WERI-Rb-1 (cell line): ENCODE measurements around the gene IFT74.

Source experiments
- DNase-seq: peaks from one replicate; pipeline ENCODE4 v3.0.0-alpha.2; 2020
- H3K27ac ChIP-seq: fragments of 250-450 bp; sonication (Bioruptor Pico); 2 replicates; pipeline ENCODE4 v1.5.1; 2020; ENCODE audit warnings: mild to moderate bottlenecking, moderate library complexity
- H3K27me3 ChIP-seq: fragments of 250-450 bp; sonication (Bioruptor Pico); 2 replicates; pipeline ENCODE4 v1.5.1; 2021; ENCODE audit warnings: mild to moderate bottlenecking, low read depth, moderate library complexity; ENCODE audit not compliant: insufficient read depth, severe bottlenecking
- H3K36me3 ChIP-seq: fragments of 250-450 bp; sonication (Bioruptor Pico); 2 replicates; pipeline ENCODE4 v1.5.1; 2020; ENCODE audit warnings: mild to moderate bottlenecking, moderate library complexity
- H3K4me3 ChIP-seq: 2 replicates; pipeline ENCODE4 v1.5.1; 2011; ENCODE audit warnings: low read depth, mild to moderate bottlenecking, control low read depth, low read length
- H3K9me3 ChIP-seq: fragments of 250-450 bp; sonication (Bioruptor Pico); 2 replicates; pipeline ENCODE4 v1.5.1; 2021; ENCODE audit warnings: mild to moderate bottlenecking, moderate library complexity; ENCODE audit not compliant: severe bottlenecking
- CTCF ChIP-seq: IDR thresholded peaks from 2 replicates; pipeline ENCODE4 v1.5.1; 2011; ENCODE audit warnings: low read depth, mild to moderate bottlenecking, control low read depth, inconsistent platforms, low read length

The IFT74 gene

DNA sequence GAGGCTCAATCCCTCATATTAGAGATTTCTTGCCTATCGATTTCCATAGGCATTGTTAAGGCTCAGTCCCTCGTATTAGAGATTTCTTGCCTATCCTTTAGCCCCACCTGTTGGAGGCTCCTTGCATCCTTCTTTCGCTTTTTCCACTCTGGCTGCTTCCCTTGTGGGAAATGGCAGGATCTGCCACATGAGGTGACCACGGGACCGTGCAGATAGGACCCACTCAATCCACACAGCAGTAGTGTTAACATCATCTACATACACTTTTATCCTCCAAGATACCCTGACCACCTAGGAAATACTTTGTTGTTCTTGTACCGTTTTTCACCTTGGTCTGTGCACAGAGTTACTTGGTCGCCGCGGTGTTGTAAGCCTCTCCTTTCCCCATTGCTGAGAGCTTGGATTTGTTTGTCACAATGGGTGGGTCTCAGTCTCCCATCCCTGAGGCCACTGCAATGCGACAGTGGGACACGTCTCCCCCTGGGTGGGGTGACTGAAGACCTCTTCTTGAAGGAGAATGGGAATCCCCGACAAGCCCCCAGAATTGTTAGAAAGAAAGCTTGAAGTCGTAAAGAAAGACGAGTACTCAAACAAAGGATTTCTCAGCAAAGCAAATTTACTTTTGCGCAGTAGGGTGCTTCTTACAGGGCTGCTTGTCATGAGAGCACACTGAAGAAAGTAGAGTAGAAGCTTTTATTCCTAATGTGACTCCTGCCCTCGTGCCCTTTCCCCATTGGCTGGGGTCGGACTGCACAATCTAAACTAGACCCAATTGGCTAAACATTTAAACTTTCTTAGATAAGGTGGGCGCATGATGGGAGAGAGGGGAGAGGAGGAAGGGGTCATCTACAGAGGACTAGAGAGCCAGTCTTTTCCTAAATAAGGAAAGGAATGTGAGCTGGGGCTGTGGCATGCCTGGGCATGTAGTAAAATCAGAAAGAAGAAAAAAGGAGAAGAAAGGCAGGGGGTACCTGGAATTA lies 19.8 kb downstream of the IFT74 start:
- 0 out of 2 replicates have a peak overlapping the region, but pooled peaks have one; percentile 6 for H3K27ac ChIP-seq
- H3K27me3 ChIP-seq, result no peaks in the 10 kb centered on the region
- no peaks in the 10 kb centered on the region for H3K36me3 ChIP-seq
- no peaks in the 10 kb centered on the region for H3K9me3 ChIP-seq
- peak; percentile 58 for DNase-seq
- no peak overlapping the region for H3K4me3 ChIP-seq
- TF ChIP-seq CTCF, result peak; percentile 70

- H3K27me3 ChIP-seq, result no peaks in the 10 kb centered on the region
- no peaks in the 10 kb centered on the region for H3K9me3 ChIP-seq
- no peak for TF ChIP-seq CTCF
- H3K36me3 ChIP-seq, result peaks cover 10% of the 10 kb centered on the region
- no peak overlapping the region for H3K4me3 ChIP-seq
- no peak overlapping the region for H3K27ac ChIP-seq
- DNase-seq, result no peak
Measured at GRCh38 chr9:26983340-26983739, 27.1 kb downstream of the IFT74 start.

GRCh38 chr9:26995810-26996209 lies 39.6 kb downstream of the IFT74 start:
- no peak for TF ChIP-seq CTCF
- Histone ChIP-seq H3K9me3 (no peaks in the 10 kb centered on the region), H3K36me3 (no peaks in the 10 kb centered on the region), H3K27me3 (no peaks in the 10 kb centered on the region), H3K27ac (no peak overlapping the region), H3K4me3 (no peak overlapping the region)
- no peak for DNase-seq

DNA sequence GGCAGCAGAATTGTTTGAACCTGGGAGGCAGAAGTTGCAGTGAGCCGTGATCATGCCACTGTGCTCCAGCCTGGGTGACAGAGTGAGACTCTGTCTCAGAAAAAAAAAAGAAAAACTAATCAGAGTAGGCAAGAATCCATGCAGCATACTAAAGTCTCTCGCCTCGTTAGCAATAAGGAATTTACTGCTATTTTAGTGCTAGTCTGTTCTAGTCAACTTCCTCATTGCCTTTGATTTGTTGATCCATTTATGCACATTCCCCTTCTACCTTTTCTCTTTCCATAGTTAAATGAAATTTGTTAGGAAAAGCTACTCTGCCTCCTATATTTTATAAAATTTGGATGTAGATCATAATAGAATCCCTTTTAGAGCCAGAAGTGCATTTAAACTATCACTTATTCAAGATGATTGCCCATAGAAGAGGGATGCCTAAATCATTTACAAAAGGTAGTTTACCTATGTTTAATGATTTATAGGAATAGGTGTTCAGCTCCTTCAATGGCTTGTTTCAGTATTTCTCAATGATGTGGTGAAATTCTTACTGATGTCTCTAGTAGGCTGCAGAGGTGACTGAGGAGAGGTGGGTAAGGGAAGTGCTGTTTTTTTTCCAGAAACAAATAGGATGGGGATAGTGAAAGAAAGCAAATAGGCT lies 47.3 kb downstream of the IFT74 start:
- Histone ChIP-seq H3K9me3 (no peaks in the 10 kb centered on the region), H3K4me3 (no peak overlapping the region), H3K27me3 (no peaks in the 10 kb centered on the region), H3K36me3 (no peaks in the 10 kb centered on the region), H3K27ac (no peak overlapping the region)
- DNase-seq, result no peak
- no peak for TF ChIP-seq CTCF

DNA sequence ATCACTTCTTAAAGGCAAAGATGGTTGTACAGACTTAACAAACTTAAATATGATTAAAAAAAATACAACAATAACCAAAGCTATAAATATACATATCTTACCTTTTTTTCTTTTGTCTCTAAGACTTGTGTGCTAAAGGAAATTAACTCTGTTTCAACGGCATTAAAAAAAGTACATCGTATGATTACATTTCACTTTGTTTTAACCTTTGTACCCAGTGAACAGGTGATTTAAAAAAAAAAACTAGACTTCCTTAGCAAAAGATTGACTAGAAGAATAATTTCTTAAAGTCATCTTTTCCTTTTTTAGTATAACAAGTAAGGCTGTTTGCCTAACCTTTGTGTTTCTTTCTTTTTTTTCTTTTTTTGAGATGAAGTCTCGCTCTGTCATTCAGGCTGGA lies 49.3 kb downstream of the IFT74 start, which contains the start of gene LRRC19:
Gene LRRC19 (minus strand): TSS at position 182 of the 400 bp plus-strand sequence. CDS start 5,978 bp downstream, outside the sequence.
- DNase-seq, result no peak
- no peaks in the 10 kb centered on the region for H3K9me3 ChIP-seq
- H3K36me3 ChIP-seq, result no peaks in the 10 kb centered on the region
- no peak for TF ChIP-seq CTCF
- no peak within 1 kb of the TSS for H3K27ac ChIP-seq
- H3K4me3 ChIP-seq, result no peak within 1 kb of the TSS
- no peaks in the 10 kb centered on the region for H3K27me3 ChIP-seq
